HG03432 (cell line): ENCODE measurements around the gene SCFD2.

ENCODE experiments used
- ATAC-seq: cut with Tn5 transposase; IDR thresholded peaks from one replicate; pipeline ENCODE4 v1.9.1; 2021; ENCODE audit warnings: mild to moderate bottlenecking, moderate library complexity; ENCODE audit not compliant: unreplicated experiment

Gene SCFD2

DNA sequence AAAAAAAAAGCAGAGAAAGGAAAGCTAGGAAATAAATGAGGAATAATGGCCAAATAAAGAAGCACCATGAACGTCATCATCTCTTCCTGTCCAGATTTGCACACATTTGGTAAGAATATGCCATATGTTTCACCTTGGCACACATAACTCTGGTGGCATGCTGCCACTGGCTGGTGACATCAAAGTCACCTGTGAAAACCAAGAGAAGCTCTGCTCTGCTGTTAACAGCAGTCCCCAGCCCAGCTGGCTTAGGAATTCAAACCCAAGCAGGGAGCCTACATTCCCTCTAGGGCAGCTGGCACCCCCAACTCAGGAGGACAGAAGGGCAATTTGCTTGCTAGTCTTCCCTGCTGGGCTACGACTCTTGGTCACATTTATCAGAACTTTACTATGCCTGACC, 426.1 kb downstream of the SCFD2 start:
- no peak for ATAC-seq

GRCh38 chr4:52939325-52939724, 426.5 kb downstream of the SCFD2 start:
- no peak for ATAC-seq

DNA sequence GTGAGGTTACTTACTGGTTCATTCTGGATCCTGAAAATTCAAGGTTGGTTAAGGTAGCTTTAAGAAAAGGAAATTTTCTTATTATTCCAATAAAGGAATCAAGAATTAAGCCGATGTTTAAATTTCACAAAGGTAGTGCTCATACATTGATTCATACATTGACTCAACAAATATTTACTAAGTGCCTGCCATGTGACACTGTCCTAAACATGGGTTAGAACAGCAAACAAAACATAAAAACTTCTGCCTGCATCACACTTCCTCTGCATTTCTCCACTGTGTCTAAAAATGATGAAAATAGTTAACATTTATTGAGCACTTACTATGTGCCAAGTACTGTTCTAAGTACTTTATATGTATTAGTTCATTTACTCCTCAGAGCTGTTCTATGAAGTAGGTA, 428.0 kb downstream of the SCFD2 start:
- ATAC-seq = no peak

DNA sequence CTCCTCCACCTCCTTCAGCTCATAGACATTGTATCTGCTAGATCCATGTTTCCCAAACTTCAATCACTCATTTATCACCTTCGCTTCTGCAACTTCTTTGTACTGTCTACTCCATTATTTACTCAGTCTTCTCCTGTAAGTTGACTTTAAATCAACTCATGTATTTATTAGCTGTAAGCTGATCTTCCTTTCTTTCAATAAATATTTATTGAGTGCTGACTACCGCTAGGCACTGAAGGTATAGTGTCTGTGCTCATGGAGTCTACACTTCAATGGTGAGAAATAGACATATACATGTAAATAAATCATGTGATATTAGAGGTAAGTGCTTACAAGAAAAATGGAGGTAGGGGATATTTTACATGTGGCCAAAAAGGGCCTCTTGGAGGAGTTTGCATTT, 429.1 kb downstream of the SCFD2 start:
- no peak for ATAC-seq

GRCh38 chr4:52935317-52935716, 430.5 kb downstream of the SCFD2 start:
- ATAC-seq = no peak

DNA sequence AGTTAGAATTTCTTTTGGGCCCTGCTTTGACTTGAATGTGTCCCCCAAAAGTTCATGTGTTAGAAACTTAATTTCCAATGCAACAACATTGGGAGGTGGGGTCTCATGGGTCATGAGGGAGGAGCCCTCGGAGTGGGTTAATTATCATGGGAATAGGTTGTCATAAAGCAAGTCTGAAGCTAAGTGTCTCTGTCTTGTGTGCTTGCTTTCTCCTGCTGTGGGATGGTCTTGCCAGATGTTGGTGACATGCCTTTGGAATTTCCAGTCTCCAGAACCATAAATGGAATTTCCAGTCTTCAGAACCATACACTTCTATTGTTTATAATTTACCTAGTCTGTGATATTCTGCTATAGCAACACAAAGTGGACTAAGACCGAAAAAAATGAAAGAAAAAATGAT, 432.1 kb downstream of the SCFD2 start:
- ATAC-seq = no peak

GRCh38 chr4:52932591-52933470, 433.0 kb downstream of the SCFD2 start:
- no peak for ATAC-seq

- ATAC-seq = no peak
Measured at GRCh38 chr4:52931243-52931642, 434.6 kb downstream of the SCFD2 start.

GRCh38 chr4:52926196-52926974, 439.5 kb downstream of the SCFD2 start:
- ATAC-seq = no peak

- no peak for ATAC-seq
Measured at GRCh38 chr4:52925531-52925968, 440.3 kb downstream of the SCFD2 start.

GRCh38 chr4:52919461-52919860, 446.4 kb downstream of the SCFD2 start:
- no peak for ATAC-seq

DNA sequence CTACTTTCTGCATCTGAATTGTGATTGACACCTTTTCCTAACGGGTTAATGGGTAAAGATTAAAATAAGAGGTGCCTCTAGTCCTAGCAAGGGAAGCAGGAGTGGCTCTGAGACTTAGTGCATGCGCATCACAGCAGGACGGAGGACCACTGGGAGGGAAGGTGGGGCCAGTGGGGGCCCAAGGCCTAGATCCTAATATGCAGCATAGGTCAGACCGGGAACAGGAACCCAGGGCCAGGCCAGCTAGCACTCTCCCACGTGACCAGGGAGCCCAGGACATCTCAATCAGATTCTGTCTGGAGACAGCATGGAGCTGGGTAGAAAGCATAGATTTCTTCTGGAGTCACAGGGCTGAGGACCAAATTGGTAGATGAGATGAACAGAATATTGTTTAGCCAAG, 448.0 kb downstream of the SCFD2 start:
- ATAC-seq = no peak

- no peak for ATAC-seq
Measured at GRCh38 chr4:52915730-52916300, 450.0 kb downstream of the SCFD2 start.

GRCh38 chr4:52915191-52915590, 450.7 kb downstream of the SCFD2 start:
- no peak for ATAC-seq

DNA sequence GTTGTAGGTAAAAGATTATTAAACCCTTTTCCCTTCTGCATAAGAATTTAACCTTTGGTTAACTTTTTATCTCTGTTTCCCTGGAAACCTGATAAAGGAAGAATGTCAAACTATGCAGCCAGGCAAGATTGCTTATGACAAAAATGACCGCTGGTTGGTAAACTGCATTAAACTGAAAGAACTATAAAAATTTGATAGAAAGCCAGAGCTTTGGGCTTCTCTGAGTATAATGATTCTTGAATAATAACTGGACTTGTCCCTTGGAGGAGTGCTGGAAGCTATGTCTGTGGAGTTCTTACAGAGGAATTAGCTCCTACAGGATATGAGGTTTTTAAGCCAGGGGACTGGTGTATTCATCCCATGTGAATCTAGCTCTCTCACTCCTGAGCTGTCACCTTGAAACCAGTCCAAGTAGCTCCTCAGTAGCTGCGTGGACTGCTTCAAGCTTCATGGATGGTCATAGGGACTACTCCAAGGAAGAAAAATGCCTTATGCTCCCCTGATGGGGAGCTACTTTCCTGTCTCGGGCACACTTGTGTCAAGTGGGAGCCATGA, 451.7 kb downstream of the SCFD2 start:
- ATAC-seq = no peak

GRCh38 chr4:52912608-52913007, 453.3 kb downstream of the SCFD2 start:
- ATAC-seq = no peak

DNA sequence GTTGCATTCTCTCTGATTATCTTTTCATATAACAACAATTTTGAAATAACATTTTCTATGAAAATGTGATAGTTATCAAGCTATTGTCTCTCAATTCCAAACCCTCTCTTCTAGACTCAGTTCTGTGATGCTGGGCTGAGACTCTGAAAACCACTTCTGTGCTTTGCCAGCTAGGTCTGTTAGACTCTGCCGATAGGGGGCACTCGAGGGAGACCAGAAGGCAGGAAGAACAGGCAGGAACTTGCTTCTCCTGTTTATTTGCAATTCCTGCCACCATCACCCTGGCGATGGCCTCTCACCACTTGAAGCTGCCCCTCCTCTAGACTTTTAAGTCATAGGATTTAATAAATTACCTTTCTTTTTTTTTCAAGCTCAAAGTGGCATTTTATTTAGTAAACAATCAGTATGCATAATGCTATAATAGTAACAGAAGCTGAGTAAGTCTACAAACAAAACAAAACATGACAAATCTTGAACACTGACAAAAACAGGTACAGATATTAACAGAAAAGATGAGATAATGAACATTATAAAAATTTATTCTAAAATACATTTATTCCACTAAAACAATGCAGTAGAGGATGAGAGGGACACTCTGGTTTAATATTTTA, 454.1 kb downstream of the SCFD2 start:
- ATAC-seq = peak; percentile 93

DNA sequence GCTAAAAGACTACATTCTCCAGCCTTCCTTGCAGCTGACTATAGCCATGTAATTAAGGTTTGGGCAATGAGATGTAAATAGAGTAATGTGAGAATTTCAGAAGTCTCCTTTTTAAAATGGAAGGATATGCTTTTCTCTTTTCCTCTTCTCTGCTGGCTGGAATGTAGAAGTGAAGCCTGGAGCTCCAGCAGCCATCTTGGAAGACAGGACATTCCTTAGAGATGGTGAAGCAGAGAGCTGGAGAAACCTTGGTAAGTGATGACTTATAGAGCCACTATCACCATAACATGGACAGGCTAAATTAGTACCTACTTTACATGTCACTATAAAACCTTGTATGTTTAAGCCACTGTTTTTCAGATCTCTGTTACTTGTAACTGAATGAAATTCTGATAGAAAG, 455.7 kb downstream of the SCFD2 start:
- no peak for ATAC-seq

DNA sequence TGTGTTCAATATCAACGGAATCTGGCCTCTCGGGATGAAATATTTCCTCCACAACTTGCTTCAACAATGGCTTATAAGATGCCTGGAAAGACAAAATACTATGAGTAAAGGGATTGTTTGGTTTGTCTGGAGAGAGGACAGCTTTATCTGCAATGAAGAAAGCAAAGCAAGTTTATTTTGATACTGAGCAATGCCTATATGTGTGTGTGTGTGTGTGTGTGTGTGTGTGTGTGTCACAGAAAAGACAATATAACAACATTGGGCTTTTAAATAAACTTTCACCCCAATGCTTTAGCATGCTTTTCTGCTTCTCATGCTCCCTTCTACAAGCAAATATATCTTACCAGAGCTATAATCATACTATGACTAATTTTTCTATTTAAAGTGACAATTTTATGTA, 458.4 kb downstream of the SCFD2 start:
- ATAC-seq = no peak

DNA sequence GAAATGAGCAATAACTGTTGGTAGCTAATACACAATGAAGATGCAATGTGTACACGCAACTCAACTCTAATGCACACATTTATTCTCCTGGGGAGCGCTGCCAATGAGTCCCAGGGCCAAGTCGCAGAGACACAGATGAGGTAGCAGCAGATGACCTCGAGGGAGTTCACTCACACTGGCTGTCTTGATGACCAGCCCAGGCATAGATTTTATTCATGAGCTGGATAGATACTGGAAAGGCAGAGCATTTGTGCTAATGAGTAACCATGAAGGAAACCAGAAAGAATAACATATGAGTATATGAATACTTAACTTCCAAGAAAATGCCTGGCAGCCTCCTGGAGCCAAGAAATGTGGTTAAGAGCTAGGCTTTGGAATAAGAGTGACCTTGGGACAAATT, 461.4 kb downstream of the SCFD2 start:
- no peak for ATAC-seq

DNA sequence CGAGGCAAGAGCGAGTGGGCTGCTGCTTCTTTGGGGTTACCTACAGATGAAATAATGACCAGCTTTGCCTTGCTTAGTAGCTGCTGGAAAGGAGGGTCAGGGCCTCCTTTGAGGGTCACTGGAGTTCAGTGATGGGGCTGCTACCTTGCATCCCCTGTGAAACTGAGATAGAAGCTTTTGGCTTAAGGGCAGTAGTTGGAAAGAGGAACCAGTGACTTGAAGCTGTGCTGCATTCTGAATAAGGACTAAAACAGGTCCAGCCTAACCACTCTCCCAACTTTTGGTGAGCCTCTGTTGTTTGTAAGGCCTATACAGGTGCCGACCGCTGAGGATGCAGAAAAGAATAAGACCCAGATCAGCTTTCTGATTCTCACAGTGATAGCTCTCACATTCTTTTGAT, 462.6 kb downstream of the SCFD2 start:
- ATAC-seq = no peak
